CD4-positive, alpha-beta T cell (primary cell): Measurements from ENCODE around the gene NTM. TPM values are rescaled to one million over a fixed set of nuclear protein-coding genes. Genes with fewer than 3 reads are reported as not detected.
A peak's percentile ranks its signal among the peaks of the same experiment; 100 is the strongest.

Experiments
- ATAC-seq: fragments of 200-7000 bp; cut with Tn5 transposase; one replicate; pipeline ENCODE4 v1.10.0; 2022; ENCODE audit warnings: mild to moderate bottlenecking; ENCODE audit not compliant: poor library complexity
- CTCF ChIA-PET: fragments of 350-600 bp; sonication (Branson Sonifier 250); formaldehyde crosslinking; loops from one replicate; lab custom pipeline; 2021; ENCODE audit warnings: antibody characterized with exemption, inconsistent platforms; lab: Charles Lee
- POLR2A ChIA-PET: fragments of 350-600 bp; sonication (Branson Sonifier 250); formaldehyde crosslinking; loops from one replicate; lab custom pipeline; 2021; ENCODE audit warnings: antibody characterized with exemption, inconsistent platforms; lab: Charles Lee
- DNase-seq, 14 experiments: peaks; one replicate each; pipeline ENCODE4 v3.0.0-alpha.2; 2013 to 2020; ENCODE audit warnings: mixed read lengths in 2 of 14
- H3K27ac ChIP-seq, 2 donors: one replicate each; pipeline versions ENCODE4 v1.5.1 to v1.7.0; 2013; ENCODE audit warnings: low read length in 2 of 2, low read depth in 1 of 2, mild to moderate bottlenecking in 1 of 2
- H3K27me3 ChIP-seq, 2 experiments: 1 replicate in 1 of 2; 2 replicates in 1 of 2; pipeline versions ENCODE4 v1.6.1 to v1.7.0; 2013; ENCODE audit warnings: low read length in 2 of 2, control low read depth in 1 of 2, mild to moderate bottlenecking in 1 of 2, moderate library complexity in 1 of 2; ENCODE audit not compliant: insufficient read depth in 2 of 2, control insufficient read depth in 1 of 2
- H3K36me3 ChIP-seq: one replicate; pipeline ENCODE4 v1.6.1; 2013; ENCODE audit warnings: low read length, control low read depth; ENCODE audit not compliant: insufficient read depth
- H3K4me1 ChIP-seq: one replicate; pipeline ENCODE4 v1.6.1; 2013; ENCODE audit warnings: low read length, control low read depth; ENCODE audit not compliant: insufficient read depth
- H3K4me3 ChIP-seq: one replicate; pipeline ENCODE4 v1.5.1; 2013; ENCODE audit warnings: mild to moderate bottlenecking, low read length, moderate library complexity
- H3K9me3 ChIP-seq, 2 experiments: 1 replicate in 1 of 2; 2 replicates in 1 of 2; pipeline versions ENCODE4 v1.6.1 to v1.7.0; 2013; ENCODE audit warnings: low read length in 2 of 2, mild to moderate bottlenecking in 2 of 2, control low read depth in 1 of 2, moderate library complexity in 1 of 2; ENCODE audit not compliant: control insufficient read depth in 1 of 2, insufficient read depth in 1 of 2
- H3K27ac Mint-ChIP-seq: one replicate; pipeline ENCODE4 v1.8.0; 2020; ENCODE audit warnings: mixed read lengths
- H3K27me3 Mint-ChIP-seq: one replicate; pipeline ENCODE4 v1.8.0; 2021; ENCODE audit warnings: mixed read lengths
- H3K36me3 Mint-ChIP-seq: one replicate; pipeline ENCODE4 v1.8.0; 2021; ENCODE audit warnings: low read depth, mixed read lengths
- H3K4me1 Mint-ChIP-seq: one replicate; pipeline ENCODE4 v1.8.0; 2021; ENCODE audit warnings: low read depth, mixed read lengths
- H3K4me3 Mint-ChIP-seq: one replicate; pipeline ENCODE4 v1.8.0; 2020; ENCODE audit warnings: mild to moderate bottlenecking, mixed read lengths
- H3K9me3 Mint-ChIP-seq: one replicate; pipeline ENCODE4 v1.8.0; 2020; ENCODE audit warnings: mixed read lengths
- CTCF ChIP-seq: fragments of 200-600 bp; IDR thresholded peaks from one replicate; pipeline ENCODE4 v1.8.0; 2022; ENCODE audit warnings: antibody characterized with exemption, mild to moderate bottlenecking
- intact Hi-C, 2 experiments: fragments of 100-400 bp; cut with DNase I in 1 of 2; cut with micrococcal nuclease in 1 of 2; formaldehyde crosslinking; loops; one replicate each; pipeline versions ENCODE4 v1.15.1 to v1.9.0; 2023 to 2025; cut with DNase I, micrococcal nuclease
- total RNA-seq, 174 experiments: library from RNA in 2 of 174; stranded (reverse) in 2 of 174; gene quantifications; one replicate each; pipeline ENCODE4 v1.2.3 and lab custom pipeline; 2021 to 2026

NTM gene
- total RNA-seq, 2 experiments from 2014 or later, result not detected

GRCh38 chr11:131658414-131658813 lies 288.0 kb downstream of the NTM start:
- intact Hi-C loops, result no loop called here
- ATAC-seq, result no peak
- no peak for TF ChIP-seq CTCF
- no peaks in the 10 kb centered on the region for H3K4me1 Mint-ChIP-seq
- H3K27ac ChIP-seq, result no peak overlapping the region
- CTCF ChIA-PET, result no interaction called here
- H3K27me3 Mint-ChIP-seq, result no peaks in the 10 kb centered on the region
- no peaks in the 10 kb centered on the region for H3K4me1 ChIP-seq
- no peaks in the 10 kb centered on the region for H3K36me3 ChIP-seq
- H3K4me3 Mint-ChIP-seq, result no peak overlapping the region
- no peaks in the 10 kb centered on the region for H3K27me3 ChIP-seq
- no peak for DNase-seq
- POLR2A ChIA-PET, result no interaction called here
- H3K9me3 Mint-ChIP-seq, result no peaks in the 10 kb centered on the region
- H3K36me3 Mint-ChIP-seq, result no peaks in the 10 kb centered on the region
- H3K9me3 ChIP-seq, result peaks cover 0 to 21% of the 10 kb centered on the region in 2 experiments
- no peak overlapping the region for H3K27ac Mint-ChIP-seq
- H3K4me3 ChIP-seq, result no peak overlapping the region

- Histone ChIP-seq H3K27ac (no peak overlapping the region), H3K27me3 (no peaks in the 10 kb centered on the region), H3K36me3 (no peaks in the 10 kb centered on the region), H3K4me3 (no peak overlapping the region), H3K9me3 (peaks cover 0 to 22% of the 10 kb centered on the region in 2 experiments), H3K4me1 (no peaks in the 10 kb centered on the region)
- no peak for ATAC-seq
- Mint-ChIP-seq H3K27me3 (no peaks in the 10 kb centered on the region), H3K9me3 (no peaks in the 10 kb centered on the region), H3K27ac (no peak overlapping the region), H3K36me3 (no peaks in the 10 kb centered on the region), H3K4me1 (no peaks in the 10 kb centered on the region), H3K4me3 (no peak overlapping the region)
- TF ChIP-seq CTCF, result no peak
- intact Hi-C loops, result no loop called here
- CTCF ChIA-PET, result no interaction called here
- POLR2A ChIA-PET, result no interaction called here
- peak in 1 of 14 experiments; percentile 6 for DNase-seq
Observed at GRCh38 chr11:131658952-131659351, 288.5 kb downstream of the NTM start.

- no peaks in the 10 kb centered on the region for H3K27me3 ChIP-seq
- no peaks in the 10 kb centered on the region for H3K27me3 Mint-ChIP-seq
Observed at GRCh38 chr11:131659931-131660330, 289.5 kb downstream of the NTM start.

More at GRCh38 chr11:131659931-131660330, 289.5 kb downstream of the NTM start:
- intact Hi-C loops, result no loop called here
- Mint-ChIP-seq H3K27ac (no peak overlapping the region), H3K4me3 (no peak overlapping the region), H3K9me3 (no peaks in the 10 kb centered on the region), H3K4me1 (no peaks in the 10 kb centered on the region), H3K36me3 (no peaks in the 10 kb centered on the region)
- no peak for DNase-seq
- POLR2A ChIA-PET, result no interaction called here
- no peak overlapping the region for H3K4me3 ChIP-seq
- peaks cover 0 to 22% of the 10 kb centered on the region in 2 experiments for H3K9me3 ChIP-seq
- CTCF ChIA-PET, result no interaction called here
- no peak for ATAC-seq
- TF ChIP-seq CTCF, result no peak
- no peak overlapping the region for H3K27ac ChIP-seq
- no peaks in the 10 kb centered on the region for H3K36me3 ChIP-seq
- H3K4me1 ChIP-seq, result no peaks in the 10 kb centered on the region
